HG02588 (cell line): ENCODE measurements around the gene PTPRM.

Experiments
- ATAC-seq: cut with Tn5 transposase; IDR thresholded peaks from one replicate; pipeline ENCODE4 v1.9.1; 2021; ENCODE audit warnings: mild to moderate bottlenecking, moderate library complexity; ENCODE audit not compliant: unreplicated experiment

The PTPRM gene

DNA sequence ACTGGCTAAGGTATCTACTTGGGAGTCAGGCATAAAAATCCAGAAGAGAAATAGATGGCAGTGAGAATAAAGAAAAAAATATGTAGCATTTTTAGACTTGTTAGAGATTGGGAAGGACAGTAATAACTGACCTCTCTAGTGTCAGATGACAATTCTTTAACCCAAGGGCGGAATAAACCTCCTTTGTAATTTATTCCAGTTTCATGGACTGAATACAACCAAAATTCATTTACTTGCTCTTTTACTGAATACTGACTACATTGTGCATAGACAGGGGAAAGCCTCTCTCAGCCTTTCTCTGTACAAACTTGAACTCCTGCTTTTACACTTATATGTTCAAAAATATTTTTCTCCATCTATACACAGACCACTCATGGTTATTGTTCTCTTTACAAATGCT, 566.8 kb downstream of the PTPRM start:
- no peak for ATAC-seq

GRCh38 chr18:8139127-8139527, 572.0 kb downstream of the PTPRM start:
- ATAC-seq, result no peak

DNA sequence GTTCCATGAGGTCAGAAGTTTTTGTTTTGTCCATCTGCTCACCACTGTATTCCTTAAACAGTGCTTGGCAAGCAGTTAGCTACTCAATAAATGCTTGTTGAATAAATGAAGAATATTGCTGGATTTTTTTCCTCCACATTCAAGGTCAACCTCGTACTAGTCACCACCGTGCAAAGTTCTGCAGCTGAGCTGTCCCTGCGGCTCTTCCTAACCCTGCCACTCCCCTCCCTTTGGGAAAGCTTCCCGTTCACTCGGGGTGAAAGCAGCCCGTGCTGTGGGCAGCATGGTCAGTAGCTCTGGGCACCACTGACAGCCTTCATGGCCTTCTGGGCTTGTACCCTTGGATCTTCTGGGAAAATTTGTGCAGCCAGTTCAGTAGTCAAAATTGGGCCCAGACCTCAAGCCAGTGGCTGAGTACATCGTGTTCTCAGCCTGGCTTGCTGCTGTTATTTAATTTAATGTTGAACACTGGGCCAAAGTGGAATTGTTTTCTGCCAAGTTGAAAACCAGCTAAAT, 572.8 kb downstream of the PTPRM start:
- ATAC-seq, result no peak

GRCh38 chr18:8140841-8141501, 573.9 kb downstream of the PTPRM start:
- no peak for ATAC-seq

- ATAC-seq, result no peak
These were observed 575.1 kb downstream of the PTPRM start for GRCh38 chr18:8142131-8142711.

DNA sequence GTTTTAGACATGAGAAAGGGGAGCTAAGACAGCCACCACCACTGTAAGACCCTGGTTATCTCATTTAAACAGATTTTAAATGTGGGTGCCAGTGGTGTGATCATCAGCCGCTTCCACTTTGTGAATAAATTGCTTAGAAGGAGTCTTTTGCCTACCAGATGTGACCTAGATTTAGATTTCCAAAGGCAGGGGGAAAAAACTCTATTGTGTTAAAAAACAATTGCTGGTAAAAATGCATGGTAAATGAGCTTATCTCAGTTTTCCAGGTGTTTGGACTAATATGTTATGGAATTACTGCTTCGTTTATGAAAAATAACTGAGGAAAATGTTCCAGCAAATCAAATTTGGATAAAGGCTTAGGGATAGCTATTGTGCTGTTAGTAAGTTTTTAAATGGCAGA, 575.8 kb downstream of the PTPRM start:
- no peak for ATAC-seq

DNA sequence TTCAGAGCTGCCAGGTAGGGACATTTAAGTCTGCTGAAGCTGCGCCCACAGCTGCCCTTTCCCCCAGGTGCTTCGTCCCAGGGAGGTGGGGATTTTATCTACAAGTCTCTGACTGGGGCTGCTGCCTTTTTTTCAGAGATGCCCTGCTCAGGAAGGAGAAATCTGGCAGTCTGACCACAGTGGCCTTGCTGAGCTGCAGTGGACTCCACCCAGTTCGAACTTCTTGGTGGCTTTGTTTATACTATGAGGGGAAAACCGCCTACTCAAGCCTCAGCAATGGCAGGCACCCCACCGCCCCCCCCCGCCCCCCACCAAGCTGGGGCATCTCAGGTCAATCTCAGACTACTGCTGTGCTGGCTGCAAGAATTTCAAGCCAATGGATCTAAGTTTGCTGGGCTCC, 584.1 kb downstream of the PTPRM start:
- ATAC-seq, result no peak

DNA sequence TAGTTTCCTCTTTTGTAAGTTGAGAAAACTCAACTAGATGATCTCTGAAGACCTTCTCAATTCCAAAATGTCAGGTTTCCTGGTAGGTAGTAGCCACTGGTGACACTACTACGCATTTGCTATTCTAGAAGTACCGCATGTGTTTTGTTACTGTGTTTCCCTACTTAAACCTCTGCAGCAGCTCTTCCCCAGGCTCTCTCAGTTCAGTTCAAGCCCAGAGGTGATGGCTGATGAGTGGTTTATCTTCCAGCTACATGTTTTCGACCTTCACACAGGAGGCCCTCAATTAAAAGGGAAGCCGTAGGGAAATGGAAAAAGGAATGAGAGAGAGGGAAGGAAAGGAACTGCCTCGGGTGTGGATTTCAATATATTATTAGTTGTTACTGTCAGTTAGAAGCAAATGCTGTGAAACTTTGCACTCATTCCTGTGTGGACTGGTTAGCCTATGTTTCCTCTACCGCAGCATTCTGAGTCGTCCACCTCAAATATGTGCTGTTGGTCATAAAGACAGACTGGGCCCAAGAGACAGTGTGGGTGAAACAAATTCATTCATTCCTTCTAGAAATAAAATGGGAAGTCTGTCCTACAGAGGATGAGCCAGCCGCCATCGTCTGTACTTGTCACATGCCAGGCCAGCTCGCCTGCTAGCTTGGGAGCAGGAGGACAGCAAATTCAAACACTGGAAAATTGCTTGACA, 586.9 kb downstream of the PTPRM start:
- ATAC-seq, result no peak

GRCh38 chr18:8162802-8163201, 595.7 kb downstream of the PTPRM start:
- ATAC-seq, result no peak

- no peak for ATAC-seq
These were observed 596.3 kb downstream of the PTPRM start for GRCh38 chr18:8163286-8163959.

- ATAC-seq, result no peak
These were observed 598.0 kb downstream of the PTPRM start for GRCh38 chr18:8165095-8165494.

DNA sequence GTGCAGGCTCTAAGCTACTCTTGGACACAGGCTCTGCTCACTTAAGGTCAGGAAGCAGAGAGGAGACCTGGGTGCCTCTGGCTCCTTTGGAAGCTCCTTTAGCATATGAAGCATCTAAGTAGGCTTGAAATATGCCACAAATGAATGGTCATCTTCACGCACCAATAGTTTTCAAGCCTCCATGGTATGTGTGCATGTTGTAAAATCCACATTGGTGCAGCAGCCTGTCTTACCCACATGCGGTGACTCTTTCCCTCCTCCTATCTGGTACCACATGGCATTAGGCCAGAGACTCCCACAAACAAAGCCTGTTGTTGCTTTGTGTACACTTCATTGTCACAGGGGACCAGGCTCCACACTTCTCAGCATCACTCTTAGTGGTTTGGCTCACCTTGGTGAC, 599.9 kb downstream of the PTPRM start:
- ATAC-seq, result no peak

DNA sequence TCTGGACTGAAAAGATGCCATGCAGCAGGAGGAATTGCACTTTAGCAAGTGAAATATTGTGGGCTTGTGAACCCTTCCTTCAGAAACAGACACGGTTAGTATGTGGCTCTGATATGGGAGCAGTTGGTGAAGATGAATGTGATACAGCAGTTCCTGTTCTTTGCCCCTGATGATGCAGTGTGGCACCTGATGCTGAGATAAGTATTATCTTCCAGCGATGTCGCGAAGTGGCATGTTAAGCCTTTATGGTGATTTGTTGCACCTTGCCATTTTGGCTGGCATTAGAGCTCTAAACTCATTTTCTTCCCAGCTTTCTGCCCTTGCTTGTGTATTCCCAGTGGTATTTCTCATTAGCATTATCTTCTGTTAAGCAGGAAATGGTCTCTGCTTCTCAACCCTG, 600.6 kb downstream of the PTPRM start:
- ATAC-seq, result no peak

- no peak for ATAC-seq
These were observed 602.6 kb downstream of the PTPRM start for GRCh38 chr18:8169722-8170121.

DNA sequence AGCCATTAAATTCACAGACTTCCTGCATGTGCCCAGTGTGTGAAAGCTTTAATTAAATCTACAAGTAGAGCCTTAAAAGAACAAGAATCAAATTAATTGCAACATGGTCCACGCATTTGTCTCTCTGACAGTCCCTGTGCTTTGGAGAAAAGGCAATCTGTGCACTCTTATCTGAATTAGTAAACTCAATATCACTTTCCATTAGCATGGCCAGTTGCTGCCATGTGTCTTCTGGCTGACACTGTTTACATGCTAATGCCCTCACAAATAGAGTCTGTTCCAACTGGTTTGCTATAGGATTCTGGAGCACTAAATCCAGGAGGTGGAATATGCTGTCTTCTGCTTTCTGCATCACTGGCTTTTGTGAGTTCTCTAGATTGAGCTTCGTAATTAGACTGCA, 607.7 kb downstream of the PTPRM start:
- no peak for ATAC-seq

DNA sequence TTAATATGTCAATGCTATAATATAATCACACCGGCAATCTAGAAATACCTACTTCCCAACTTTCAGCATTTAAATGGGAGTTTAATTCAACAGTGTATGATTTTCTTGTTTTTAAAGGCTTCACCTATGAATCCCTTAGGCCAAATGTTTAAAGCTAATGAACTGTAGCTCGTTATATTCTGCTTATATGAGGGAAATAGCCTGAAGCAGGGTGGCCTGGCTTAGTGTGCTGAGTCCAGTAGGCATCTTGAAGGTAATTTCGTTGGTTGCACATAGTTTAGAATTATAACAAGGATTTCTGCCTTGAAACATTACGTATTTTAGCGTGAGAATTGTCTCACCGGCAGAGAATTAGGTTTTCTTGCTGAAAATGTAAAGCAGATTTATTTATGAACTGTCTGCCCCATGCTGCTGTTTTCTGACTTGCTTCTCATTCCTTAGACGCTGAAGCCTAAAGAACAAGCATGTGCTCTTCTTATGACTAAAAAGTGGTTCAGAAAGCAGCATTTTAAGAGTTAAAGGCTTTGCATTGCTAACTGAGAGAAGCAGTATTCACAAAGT, 608.5 kb downstream of the PTPRM start:
- ATAC-seq, result no peak

GRCh38 chr18:8176109-8176508, 609.0 kb downstream of the PTPRM start:
- ATAC-seq, result no peak

- ATAC-seq, result no peak
These were observed 609.4 kb downstream of the PTPRM start for GRCh38 chr18:8176554-8176953.

- ATAC-seq, result no peak
These were observed 610.4 kb downstream of the PTPRM start for GRCh38 chr18:8177330-8178016.

GRCh38 chr18:8186413-8186812, 619.3 kb downstream of the PTPRM start:
- no peak for ATAC-seq

GRCh38 chr18:8188184-8188583, 621.1 kb downstream of the PTPRM start:
- ATAC-seq, result no peak
